CD14-positive monocyte (primary cell): ENCODE data around the gene SLC22A23. TPM values are rescaled to one million over a fixed set of nuclear protein-coding genes. Genes with fewer than 3 reads are reported as not detected.

Experiments
- DNase-seq, 3 donors: peaks; one replicate each; pipeline ENCODE4 v3.0.0-alpha.2; 2011 to 2022
- H2AFZ ChIP-seq: 2 replicates; pipeline ENCODE4 v1.6.0; 2012; ENCODE audit warnings: mild to moderate bottlenecking, low read depth, low read length, inconsistent platforms; ENCODE audit not compliant: insufficient read depth, poor library complexity, severe bottlenecking
- H3K27ac ChIP-seq, 2 donors: 1 replicate in 1 of 2; 2 replicates in 1 of 2; pipeline ENCODE4 v1.5.1; 2012 to 2013; ENCODE audit warnings: low read length in 2 of 2, control low read depth in 1 of 2, inconsistent platforms in 1 of 2, low read depth in 1 of 2, mild to moderate bottlenecking in 1 of 2
- H3K27me3 ChIP-seq, 2 donors: one replicate each; pipeline versions ENCODE4 v1.6.0 to v1.6.1; 2011 to 2013; ENCODE audit warnings: low read length in 2 of 2; ENCODE audit not compliant: control insufficient read depth in 2 of 2, insufficient read depth in 2 of 2
- H3K36me3 ChIP-seq, 2 donors: replicated peaks in 1 of 2; 1 replicate in 1 of 2; 2 replicates in 1 of 2; pipeline versions ENCODE4 v1.5.1 to v1.6.1; 2012 to 2013; ENCODE audit warnings: low read length in 2 of 2, control low read depth in 1 of 2, inconsistent platforms in 1 of 2, mild to moderate bottlenecking in 1 of 2; ENCODE audit not compliant: insufficient read depth in 2 of 2, control insufficient read depth in 1 of 2
- H3K4me1 ChIP-seq, 2 donors: 1 replicate in 1 of 2; 2 replicates in 1 of 2; pipeline versions ENCODE4 v1.5.1 to v1.6.1; 2012 to 2013; ENCODE audit warnings: low read length in 2 of 2, control low read depth in 1 of 2, inconsistent platforms in 1 of 2, mild to moderate bottlenecking in 1 of 2, moderate library complexity in 1 of 2; ENCODE audit not compliant: insufficient read depth in 2 of 2, control insufficient read depth in 1 of 2
- H3K4me2 ChIP-seq: replicated peaks from 2 replicates; pipeline ENCODE3; 2012; ENCODE audit warnings: low read length, moderate library complexity, mild to moderate bottlenecking; ENCODE audit not compliant: poor library complexity, severe bottlenecking; ENCODE audit errors: extremely low read depth
- H3K4me3 ChIP-seq, 3 experiments: fragments of 200-600 bp in 1 of 3; sonication (generic) in 1 of 3; replicated peaks in 1 of 3; 1 replicate in 2 of 3; 2 replicates in 1 of 3; pipeline ENCODE4 v1.5.1; 2011 to 2013; ENCODE audit warnings: low read length in 3 of 3, mild to moderate bottlenecking in 3 of 3, control low read depth in 2 of 3, low read depth in 2 of 3, inconsistent platforms in 1 of 3, moderate library complexity in 1 of 3
- H3K79me2 ChIP-seq: 2 replicates; pipeline ENCODE4 v1.6.0; 2012; ENCODE audit warnings: mild to moderate bottlenecking, control low read depth, inconsistent platforms, low read length, moderate library complexity; ENCODE audit not compliant: insufficient read depth
- H3K9ac ChIP-seq: 2 replicates; pipeline ENCODE4 v1.6.0; 2017; ENCODE audit warnings: low read length, mild to moderate bottlenecking; ENCODE audit not compliant: insufficient read depth, poor library complexity, severe bottlenecking
- H3K9me3 ChIP-seq, 2 donors: replicated peaks in 1 of 2; 1 replicate in 1 of 2; 2 replicates in 1 of 2; pipeline versions ENCODE4 v1.5.1 to v1.6.1; 2012 to 2013; ENCODE audit warnings: low read length in 2 of 2, control low read depth in 1 of 2; ENCODE audit not compliant: control insufficient read depth in 1 of 2, insufficient read depth in 1 of 2
- H4K20me1 ChIP-seq: 2 replicates; pipeline ENCODE4 v1.6.0; 2012; ENCODE audit warnings: mild to moderate bottlenecking, low read length, control low read depth, moderate library complexity; ENCODE audit not compliant: insufficient read depth
- H3K27ac Mint-ChIP-seq, 7 donors: one replicate each; pipeline ENCODE4 v1.8.0; 2020; ENCODE audit warnings: mild to moderate bottlenecking in 7 of 7, mixed read lengths in 7 of 7, moderate library complexity in 6 of 7, inconsistent platforms in 2 of 7
- H3K27me3 Mint-ChIP-seq, 3 donors: one replicate each; pipeline ENCODE4 v1.8.0; 2021 to 2022; ENCODE audit warnings: low read depth in 3 of 3, mild to moderate bottlenecking in 3 of 3, mixed read lengths in 3 of 3, moderate library complexity in 3 of 3, inconsistent platforms in 1 of 3
- H3K36me3 Mint-ChIP-seq, 2 donors: one replicate each; pipeline ENCODE4 v1.8.0; 2020; ENCODE audit warnings: mixed read lengths in 2 of 2, inconsistent platforms in 1 of 2, mild to moderate bottlenecking in 1 of 2
- H3K4me1 Mint-ChIP-seq: one replicate; pipeline ENCODE4 v1.8.0; 2020; ENCODE audit warnings: mild to moderate bottlenecking, mixed read lengths
- H3K4me3 Mint-ChIP-seq, 2 donors: one replicate each; pipeline ENCODE4 v1.8.0; 2020; ENCODE audit warnings: mild to moderate bottlenecking in 2 of 2, mixed read lengths in 2 of 2, moderate library complexity in 1 of 2
- H3K9me3 Mint-ChIP-seq, 7 donors: one replicate each; pipeline ENCODE4 v1.8.0; 2020 to 2022; ENCODE audit warnings: mixed read lengths in 7 of 7, mild to moderate bottlenecking in 6 of 7, moderate library complexity in 6 of 7, inconsistent platforms in 2 of 7
- WGBS: methylation state at CpG from one replicate; pipeline ENCODE4 v1.1.5; 2013; ENCODE audit warnings: missing lambda C conversion rate; ENCODE audit not compliant: insufficient coverage; 5-methylcytosine and 5-hydroxymethylcytosine counted together
- intact Hi-C, 2 donors: fragments of 100-400 bp; cut with micrococcal nuclease; formaldehyde crosslinking; loops; one replicate each; pipeline versions ENCODE4 v1.15.0 to v1.15.1; 2023
- polyA plus RNA-seq, 3 donors: library from polyadenylated mRNA; depleted of rRNA in 1 of 3; unstranded in 2 of 3; stranded (reverse) in 1 of 3; fragments of 300-500 nt in 2 of 3; fragments of >200 nt in 1 of 3; fragmentation: Illumina TruSeq in 2 of 3; gene quantifications; 1 replicate in 2 of 3; 2 replicates in 1 of 3; pipeline ENCODE4 v1.2.3, GENCODE V29; 2012 to 2021
- TF ChIP-seq, protein P1 (sequence below): fragments of 200-600 bp; IDR thresholded peaks from one replicate; pipeline ENCODE4 v1.8.0; 2022; ENCODE audit warnings: antibody characterized with exemption, mild to moderate bottlenecking

Gene SLC22A23
- polyA plus RNA-seq, 3 donors, result 0.08 TPM; not detected in 2

DNA sequence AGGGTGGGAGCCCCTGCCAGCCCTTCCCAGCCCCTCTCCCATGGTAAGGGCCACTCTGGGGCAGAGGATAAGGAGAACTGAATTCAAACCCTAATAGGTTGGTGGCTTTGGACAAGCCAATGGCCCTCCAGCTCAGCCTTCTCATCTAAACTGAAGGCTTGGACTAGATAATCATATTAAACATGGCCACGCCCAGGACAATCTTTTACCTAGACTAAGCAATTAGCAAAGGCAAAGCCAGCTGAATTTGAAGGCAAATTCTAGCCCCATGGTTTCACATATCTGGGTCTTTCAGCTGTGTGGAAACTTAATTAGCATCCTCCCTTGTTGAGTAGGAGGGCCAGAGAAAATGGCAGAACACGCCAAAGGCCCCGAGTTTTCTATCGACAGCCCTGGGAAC, 10.7 kb downstream of the SLC22A23 start:
- no peak overlapping the region for H3K4me3 Mint-ChIP-seq
- intact Hi-C loops, result no loop called here
- TF ChIP-seq, protein P1, sequence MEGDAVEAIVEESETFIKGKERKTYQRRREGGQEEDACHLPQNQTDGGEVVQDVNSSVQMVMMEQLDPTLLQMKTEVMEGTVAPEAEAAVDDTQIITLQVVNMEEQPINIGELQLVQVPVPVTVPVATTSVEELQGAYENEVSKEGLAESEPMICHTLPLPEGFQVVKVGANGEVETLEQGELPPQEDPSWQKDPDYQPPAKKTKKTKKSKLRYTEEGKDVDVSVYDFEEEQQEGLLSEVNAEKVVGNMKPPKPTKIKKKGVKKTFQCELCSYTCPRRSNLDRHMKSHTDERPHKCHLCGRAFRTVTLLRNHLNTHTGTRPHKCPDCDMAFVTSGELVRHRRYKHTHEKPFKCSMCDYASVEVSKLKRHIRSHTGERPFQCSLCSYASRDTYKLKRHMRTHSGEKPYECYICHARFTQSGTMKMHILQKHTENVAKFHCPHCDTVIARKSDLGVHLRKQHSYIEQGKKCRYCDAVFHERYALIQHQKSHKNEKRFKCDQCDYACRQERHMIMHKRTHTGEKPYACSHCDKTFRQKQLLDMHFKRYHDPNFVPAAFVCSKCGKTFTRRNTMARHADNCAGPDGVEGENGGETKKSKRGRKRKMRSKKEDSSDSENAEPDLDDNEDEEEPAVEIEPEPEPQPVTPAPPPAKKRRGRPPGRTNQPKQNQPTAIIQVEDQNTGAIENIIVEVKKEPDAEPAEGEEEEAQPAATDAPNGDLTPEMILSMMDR, result no peak
- Histone ChIP-seq H3K9me3 (no peaks in the 10 kb centered on the region), H3K27ac (no peak overlapping the region), H2AFZ (no peak overlapping the region), H3K4me2 (no peak overlapping the region), H3K4me3 (no peak overlapping the region), H3K4me1 (no peaks in the 10 kb centered on the region), H3K36me3 (no peaks in the 10 kb centered on the region), H3K9ac (no peak overlapping the region), H4K20me1 (no peaks in the 10 kb centered on the region), H3K27me3 (no peaks in the 10 kb centered on the region), H3K79me2 (no peaks in the 10 kb centered on the region)
- peaks cover 0 to 3% (median 0%) of the 10 kb centered on the region in 7 donors for H3K9me3 Mint-ChIP-seq
- H3K27me3 Mint-ChIP-seq, result peaks cover 7 to 13% (median 13%) of the 10 kb centered on the region in 3 donors
- WGBS, result 95% methylated on average over 4 of the region's 4 CpGs
- no peaks in the 10 kb centered on the region for H3K36me3 Mint-ChIP-seq
- H3K4me1 Mint-ChIP-seq, result no peaks in the 10 kb centered on the region
- no peak for DNase-seq
- H3K27ac Mint-ChIP-seq, result no peak overlapping the region

DNA sequence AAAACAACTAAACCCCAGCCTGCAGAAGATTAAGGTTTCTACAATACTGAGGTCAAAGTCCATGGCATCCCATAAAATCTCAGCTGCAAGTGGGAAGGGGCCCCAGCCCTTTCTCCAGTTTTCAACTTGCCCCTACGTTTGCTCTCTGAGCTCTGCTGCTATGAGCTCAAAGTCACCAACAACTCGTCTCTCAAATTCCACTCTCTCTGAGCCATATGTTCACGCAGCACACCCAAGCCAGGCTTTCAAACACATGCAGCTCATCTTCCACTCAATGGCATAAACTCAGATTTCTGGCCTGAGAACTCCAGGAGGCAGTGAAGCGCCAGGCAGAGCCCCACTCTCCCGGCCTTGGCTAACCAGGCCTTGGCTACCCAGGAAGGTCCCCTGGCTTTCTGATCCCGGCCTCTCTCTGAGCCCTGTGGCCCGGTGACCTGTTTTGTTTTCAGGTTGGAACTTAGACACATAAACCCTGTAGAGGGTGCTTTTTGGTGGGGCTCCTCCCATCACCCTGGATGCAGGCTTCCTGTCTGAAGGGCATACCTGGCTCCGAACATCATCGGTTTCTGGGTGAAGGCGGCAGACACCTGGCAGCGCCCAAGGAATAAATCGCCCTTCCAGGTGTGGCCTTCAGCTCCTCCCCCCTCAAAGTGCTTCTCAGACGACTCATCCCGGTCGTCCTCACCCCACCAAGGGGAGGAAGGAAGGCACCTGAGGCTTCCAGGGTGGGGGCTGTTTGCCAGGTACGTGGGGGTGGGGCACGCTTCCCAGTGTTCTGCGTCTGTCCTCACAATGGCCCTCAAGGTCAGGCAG, 12.4 kb downstream of the SLC22A23 start:
- Mint-ChIP-seq H3K4me3 (no peak overlapping the region), H3K4me1 (no peaks in the 10 kb centered on the region), H3K27ac (peak overlapping the region in 1 of 7 donors; percentile 21), H3K27me3 (peaks cover 7 to 10% (median 9%) of the 10 kb centered on the region in 3 donors), H3K36me3 (no peaks in the 10 kb centered on the region), H3K9me3 (peaks cover 0 to 3% (median 0%) of the 10 kb centered on the region in 7 donors)
- Histone ChIP-seq H3K4me3 (no peak overlapping the region), H2AFZ (no peak overlapping the region), H3K27ac (no peak overlapping the region), H3K27me3 (no peaks in the 10 kb centered on the region), H3K4me1 (no peaks in the 10 kb centered on the region), H3K9me3 (no peaks in the 10 kb centered on the region), H3K4me2 (no peak overlapping the region), H3K9ac (no peak overlapping the region), H3K79me2 (no peaks in the 10 kb centered on the region), H4K20me1 (no peaks in the 10 kb centered on the region), H3K36me3 (no peaks in the 10 kb centered on the region)
- TF ChIP-seq, protein P1, result no peak
- DNase-seq, result no peak
- WGBS, result 90% methylated on average over 8 of the region's 18 CpGs
- intact Hi-C loops, result no loop called here
